ENCODE results near the gene CFAP77.
A peak's percentile ranks its signal among the peaks of the same experiment; 100 is the strongest.

CFAP77 gene

GRCh38 chr9:132575005-132575609, 165.1 kb downstream of the CFAP77 start:
- peak; percentile 87 for DNase-seq (ENCODE audit: low spot score)
- ChIA-PET POLR2A (ENCODE audit: low non-redundant PET) (no interaction called here), CTCF (interaction anchor here (0.6 to 3.2 kb wide), 13 partner anchors 9 to 316 kb away, joined by 3 to 30 read pairs (median 4); no protein-coding TSS in a partner anchor)
- H3K27ac ChIP-seq, result no peak overlapping the region
- peak; percentile 92 for TF ChIP-seq CTCF (conservative IDR thresholded peaks at IDR 0.05; ENCODE audit: low read depth)

- DNase-seq (ENCODE audit: low spot score), result no peak
- no peak for TF ChIP-seq CTCF (conservative IDR thresholded peaks at IDR 0.05; ENCODE audit: low read depth)
- ChIA-PET POLR2A (ENCODE audit: low non-redundant PET) (no interaction called here), CTCF (interaction anchor here (0.6 to 3.2 kb wide), 4 partner anchors 67 to 316 kb away, joined by 3 to 30 read pairs (median 4); no protein-coding TSS in a partner anchor)
- H3K27ac ChIP-seq, result no peak overlapping the region
Measured at GRCh38 chr9:132575811-132576210, 165.8 kb downstream of the CFAP77 start.

GRCh38 chr9:132577119-132577518, 167.1 kb downstream of the CFAP77 start:
- DNase-seq (ENCODE audit: low spot score), result no peak
- ChIA-PET POLR2A (ENCODE audit: low non-redundant PET) (interaction anchor here (0.6 kb wide), 1 partner anchor 227 kb away, joined by 4 read pairs; no protein-coding TSS in a partner anchor), CTCF (interaction anchor here (3.2 kb wide), 1 partner anchor 68 kb away, joined by 30 read pairs; no protein-coding TSS in a partner anchor)
- H3K27ac ChIP-seq, result no peak overlapping the region
- no peak for TF ChIP-seq CTCF (conservative IDR thresholded peaks at IDR 0.05; ENCODE audit: low read depth)

GRCh38 chr9:132578367-132578932, 168.4 kb downstream of the CFAP77 start:
- H3K27ac ChIP-seq, result no peak overlapping the region
- no peak for DNase-seq (ENCODE audit: low spot score)
- TF ChIP-seq CTCF (conservative IDR thresholded peaks at IDR 0.05; ENCODE audit: low read depth), result no peak
- POLR2A ChIA-PET (ENCODE audit: low non-redundant PET), result no interaction called here
- CTCF ChIA-PET, result interaction anchor here (0.6 kb wide), 2 partner anchors 166 to 1227 kb away, joined by 3 to 8 read pairs; no protein-coding TSS in a partner anchor

- POLR2A ChIA-PET (ENCODE audit: low non-redundant PET), result interaction anchor here (0.6 kb wide), 1 partner anchor 1156 kb away, joined by 3 read pairs; no protein-coding TSS in a partner anchor
- TF ChIP-seq CTCF (conservative IDR thresholded peaks at IDR 0.05; ENCODE audit: low read depth), result no peak
- H3K27ac ChIP-seq, result no peak overlapping the region
- CTCF ChIA-PET, result no interaction called here
- DNase-seq (ENCODE audit: low spot score), result no peak
Measured at GRCh38 chr9:132579427-132579798, 169.4 kb downstream of the CFAP77 start.

GRCh38 chr9:132582276-132582785, 172.3 kb downstream of the CFAP77 start, which contains the start of gene BARHL1:
TSS of gene BARHL1 (plus strand) at chr9:132582606. CDS start at chr9:132582798, 192 bp downstream.
- CTCF ChIA-PET, result interaction anchor here (0.6 to 0.8 kb wide), 2 partner anchors 311 to 1003 kb away, joined by 5 read pairs; no protein-coding TSS in a partner anchor
- no peak for TF ChIP-seq CTCF (conservative IDR thresholded peaks at IDR 0.05; ENCODE audit: low read depth)
- POLR2A ChIA-PET (ENCODE audit: low non-redundant PET), result no interaction called here
- no peak for DNase-seq (ENCODE audit: low spot score)
- no peak within 1 kb of the TSS for H3K27ac ChIP-seq

Measured in RWPE1 (cell line).